A673 (cell line): ENCODE measurements around the gene ITK. TPM values are rescaled to one million over a fixed set of nuclear protein-coding genes. Genes with fewer than 3 reads are reported as not detected.

Source experiments
- BruUV-seq: library from RNA; stranded (reverse); fragments of 400-500 nt; replicated peaks from 2 replicates; lab custom pipeline; 2021; lab: Mats Ljungman, UMichigan
- CTCF ChIA-PET: fragments of 300-600 bp; sonication (Branson Sonifier 250); formaldehyde crosslinking; loops from one replicate; lab custom pipeline; 2022; ENCODE audit warnings: antibody characterized with exemption; lab: Charles Lee
- POLR2A ChIA-PET: fragments of 300-600 bp; sonication (Branson Sonifier 250); formaldehyde crosslinking; loops from one replicate; lab custom pipeline; 2022; ENCODE audit warnings: antibody characterized with exemption; ENCODE audit not compliant: low non-redundant PET; lab: Charles Lee
- DNase-seq: peaks from one replicate; pipeline ENCODE4 v3.0.0-alpha.2; 2015; ENCODE audit warnings: low spot score
- H3K27ac ChIP-seq: fragments of 200-600 bp; sonication (generic); 2 replicates; pipeline ENCODE4 v1.5.1; 2016; ENCODE audit warnings: mixed run types, low read depth, mild to moderate bottlenecking, mixed read lengths, antibody characterized with exemption, low read length; ENCODE audit not compliant: poor library complexity, severe bottlenecking
- H3K27me3 ChIP-seq: fragments of 200-600 bp; sonication (generic); replicated peaks from 2 replicates; pipeline ENCODE4 v1.6.1; 2017; ENCODE audit warnings: mixed run types, low read depth, mild to moderate bottlenecking, mixed read lengths, antibody characterized with exemption, low read length; ENCODE audit not compliant: insufficient read depth, poor library complexity
- H3K36me3 ChIP-seq: fragments of 200-600 bp; sonication (generic); 2 replicates; pipeline ENCODE4 v1.6.1; 2016; ENCODE audit warnings: mixed run types, mild to moderate bottlenecking, mixed read lengths, antibody characterized with exemption, low read length; ENCODE audit not compliant: insufficient read depth, poor library complexity, severe bottlenecking
- H3K4me1 ChIP-seq: fragments of 200-600 bp; sonication (generic); 2 replicates; pipeline ENCODE4 v1.6.1; 2017; ENCODE audit warnings: mixed run types, mild to moderate bottlenecking, mixed read lengths, antibody characterized with exemption, low read length; ENCODE audit not compliant: insufficient read depth, poor library complexity, severe bottlenecking
- H3K4me3 ChIP-seq: fragments of 200-600 bp; sonication (generic); 2 replicates; pipeline ENCODE4 v1.5.1; 2016; ENCODE audit warnings: low read depth, mixed run types, mild to moderate bottlenecking, mixed read lengths, low read length; ENCODE audit not compliant: poor library complexity, severe bottlenecking
- H3K9me3 ChIP-seq: fragments of 200-600 bp; sonication (generic); 2 replicates; pipeline ENCODE4 v1.6.1; 2016; ENCODE audit warnings: mixed run types, low read depth, mild to moderate bottlenecking, mixed read lengths, antibody characterized with exemption, low read length; ENCODE audit not compliant: poor library complexity, severe bottlenecking
- EZH2 ChIP-seq: fragments of 200-600 bp; sonication (generic); IDR thresholded peaks from 2 replicates; pipeline ENCODE4 v1.6.1; 2017; ENCODE audit warnings: borderline replicate concordance, low read depth, mild to moderate bottlenecking, mixed read lengths, antibody characterized with exemption, low read length; ENCODE audit not compliant: poor library complexity, severe bottlenecking
- intact Hi-C: fragments of 100-400 bp; cut with micrococcal nuclease; formaldehyde crosslinking; loops from one replicate; pipeline ENCODE4 v1.10.0; 2022; ENCODE audit not compliant: unreplicated experiment
- total RNA-seq: library from RNA; stranded (reverse); gene quantifications from 2 replicates; pipeline ENCODE4 v1.2.3, GENCODE V29; 2021
- TF ChIP-seq, protein P1 (sequence below): fragments of 300-800, 200-600 bp; sonication (generic); conservative IDR thresholded peaks from 2 replicates; pipeline ENCODE4 v1.5.1; 2017; ENCODE audit warnings: low read depth, mild to moderate bottlenecking, antibody characterized with exemption, low read length, moderate library complexity, mixed read lengths

ITK gene
- total RNA-seq, 1 experiment from 2014 or later = not detected

DNA sequence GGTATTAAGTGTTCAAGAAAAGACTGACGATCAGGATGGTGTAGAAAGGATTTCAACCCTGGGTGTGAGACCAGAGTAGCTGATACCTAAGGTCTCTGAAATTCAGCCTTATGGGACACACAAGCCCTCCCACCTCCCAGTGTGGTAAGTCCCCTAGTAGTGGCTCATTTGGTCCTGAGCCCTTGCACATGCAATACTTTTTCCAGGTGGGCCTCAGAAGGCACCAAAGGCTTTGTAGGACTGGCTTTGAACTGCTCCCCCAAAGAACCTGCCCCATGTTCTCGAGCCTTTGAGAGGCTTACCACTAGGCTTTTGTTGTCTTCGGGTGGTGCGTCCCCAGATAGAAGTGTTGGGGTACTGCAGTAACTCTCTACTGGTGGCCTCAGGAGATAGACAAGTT lies 15.4 kb upstream of the ITK start:
- peaks cover 7% of the 10 kb centered on the region for H3K27me3 ChIP-seq
- H3K4me3 ChIP-seq = no peak overlapping the region
- intact Hi-C loops = no loop called here
- ChIA-PET POLR2A (no interaction called here), CTCF (no interaction called here)
- H3K27ac ChIP-seq = no peak overlapping the region
- H3K4me1 ChIP-seq = no peaks in the 10 kb centered on the region
- no peak for DNase-seq
- no peaks in the 10 kb centered on the region for H3K36me3 ChIP-seq
- no peak for TF ChIP-seq EZH2
- TF ChIP-seq, protein P1, sequence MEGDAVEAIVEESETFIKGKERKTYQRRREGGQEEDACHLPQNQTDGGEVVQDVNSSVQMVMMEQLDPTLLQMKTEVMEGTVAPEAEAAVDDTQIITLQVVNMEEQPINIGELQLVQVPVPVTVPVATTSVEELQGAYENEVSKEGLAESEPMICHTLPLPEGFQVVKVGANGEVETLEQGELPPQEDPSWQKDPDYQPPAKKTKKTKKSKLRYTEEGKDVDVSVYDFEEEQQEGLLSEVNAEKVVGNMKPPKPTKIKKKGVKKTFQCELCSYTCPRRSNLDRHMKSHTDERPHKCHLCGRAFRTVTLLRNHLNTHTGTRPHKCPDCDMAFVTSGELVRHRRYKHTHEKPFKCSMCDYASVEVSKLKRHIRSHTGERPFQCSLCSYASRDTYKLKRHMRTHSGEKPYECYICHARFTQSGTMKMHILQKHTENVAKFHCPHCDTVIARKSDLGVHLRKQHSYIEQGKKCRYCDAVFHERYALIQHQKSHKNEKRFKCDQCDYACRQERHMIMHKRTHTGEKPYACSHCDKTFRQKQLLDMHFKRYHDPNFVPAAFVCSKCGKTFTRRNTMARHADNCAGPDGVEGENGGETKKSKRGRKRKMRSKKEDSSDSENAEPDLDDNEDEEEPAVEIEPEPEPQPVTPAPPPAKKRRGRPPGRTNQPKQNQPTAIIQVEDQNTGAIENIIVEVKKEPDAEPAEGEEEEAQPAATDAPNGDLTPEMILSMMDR = no peak
- no TSS peak for BruUV-seq
- H3K9me3 ChIP-seq = no peaks in the 10 kb centered on the region

DNA sequence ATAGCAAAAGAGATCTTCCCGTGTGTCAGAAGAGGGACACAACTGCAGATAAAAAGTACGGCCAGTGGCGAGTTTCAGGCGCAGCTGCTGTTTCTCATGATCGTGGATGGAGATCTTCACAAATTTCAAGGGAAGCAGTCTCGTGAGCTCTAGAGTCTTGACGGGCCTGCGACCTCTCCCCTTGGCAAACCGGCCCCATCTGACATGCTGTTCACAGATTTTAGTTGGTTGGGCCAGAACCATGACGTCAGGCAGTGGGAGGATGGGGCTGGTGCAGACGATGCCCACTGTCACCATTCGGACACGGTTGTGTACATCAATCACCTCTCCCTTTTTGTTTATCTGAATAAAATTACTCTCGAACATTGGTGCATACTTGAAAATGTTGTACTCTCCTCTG lies 15.0 kb upstream of the ITK start:
- DNase-seq = no peak
- no TSS peak for BruUV-seq
- CTCF ChIA-PET = no interaction called here
- H3K4me1 ChIP-seq = no peaks in the 10 kb centered on the region
- TF ChIP-seq, protein P1 = no peak
- TF ChIP-seq EZH2 = no peak
- no peaks in the 10 kb centered on the region for H3K36me3 ChIP-seq
- intact Hi-C loops = no loop called here
- H3K9me3 ChIP-seq = no peaks in the 10 kb centered on the region
- H3K27ac ChIP-seq = no peak overlapping the region
- H3K4me3 ChIP-seq = no peak overlapping the region
- POLR2A ChIA-PET = no interaction called here
- H3K27me3 ChIP-seq = peaks cover 7% of the 10 kb centered on the region

DNA sequence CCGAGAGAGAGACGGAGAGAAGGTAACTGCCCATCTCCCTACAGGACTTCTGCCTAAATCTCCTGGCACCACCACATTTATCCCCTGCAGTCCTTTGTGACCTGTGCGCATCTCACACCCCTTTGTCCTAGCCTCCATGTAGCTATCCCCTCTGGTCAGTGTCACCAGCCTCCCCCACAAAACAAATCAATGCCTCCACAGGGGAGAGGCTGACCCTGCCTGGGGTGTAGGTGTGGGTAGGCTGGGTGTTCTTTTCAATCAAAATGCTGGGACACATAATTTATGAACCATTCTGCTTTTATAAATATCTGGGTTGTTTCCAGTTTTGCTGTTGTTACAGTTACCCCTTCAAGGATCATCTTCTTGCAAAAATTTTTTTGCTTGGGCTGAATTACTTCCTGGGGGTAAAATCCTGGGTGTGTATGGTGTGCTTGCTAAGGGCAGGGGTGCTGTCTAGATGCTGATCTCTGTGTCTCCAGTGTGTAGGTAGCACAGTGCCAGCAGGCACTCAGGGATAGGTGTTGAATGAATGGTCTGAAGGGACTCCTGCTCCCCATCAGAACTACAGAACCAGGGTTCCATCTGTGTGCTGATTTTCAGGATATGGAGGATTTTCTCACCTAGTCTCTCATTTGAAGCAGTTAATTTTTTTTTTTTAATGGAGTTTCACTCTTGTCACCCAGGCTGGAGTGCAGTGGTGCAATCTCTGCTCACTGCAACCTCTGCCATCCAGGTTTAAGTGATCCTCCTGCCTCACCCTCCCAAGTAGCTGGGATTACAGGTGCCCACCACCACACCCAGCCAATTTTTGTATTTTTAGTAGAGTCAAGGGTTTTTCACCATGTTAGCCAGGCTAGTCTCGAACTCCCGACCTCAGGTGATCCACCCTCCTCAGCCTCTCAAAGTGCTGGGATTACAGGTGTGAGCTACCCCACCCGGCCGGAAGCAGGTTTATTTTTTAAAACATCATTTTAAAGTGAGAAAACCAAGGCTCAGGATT lies 14.1 kb upstream of the ITK start, which contains the start of gene GARIN3:
GARIN3 (minus strand) TSS at position 51 of the 1,000 bp plus-strand sequence. CDS start 96 bp downstream, outside the sequence.
- no peaks in the 10 kb centered on the region for H3K9me3 ChIP-seq
- intact Hi-C loops = no loop called here
- no TSS peak for BruUV-seq
- peaks cover 7% of the 10 kb centered on the region for H3K27me3 ChIP-seq
- no peaks in the 10 kb centered on the region for H3K4me1 ChIP-seq
- H3K4me3 ChIP-seq = no peak within 1 kb of the TSS
- ChIA-PET CTCF (no interaction called here), POLR2A (no interaction called here)
- H3K36me3 ChIP-seq = no peaks in the 10 kb centered on the region
- no peak within 1 kb of the TSS for H3K27ac ChIP-seq
- DNase-seq = no peak
- no peak for TF ChIP-seq EZH2
- TF ChIP-seq, protein P1 = no peak
